EH (cell line): ENCODE data around the gene DCST2.

Experiments
- DNase-seq: peaks from one replicate; pipeline ENCODE4 v3.0.0-alpha.2; 2015; ENCODE audit warnings: low read depth

The DCST2 gene

GRCh38 chr1:155010211-155010918, 23.2 kb downstream of the DCST2 start:
- DNase-seq = no peak

GRCh38 chr1:155009742-155010141, 23.8 kb downstream of the DCST2 start:
- no peak for DNase-seq

GRCh38 chr1:155009221-155009711, 24.3 kb downstream of the DCST2 start:
- DNase-seq = no peak

- DNase-seq = no peak
Measured at GRCh38 chr1:155008015-155008941, 25.3 kb downstream of the DCST2 start.

GRCh38 chr1:155007251-155007828, 26.2 kb downstream of the DCST2 start:
- no peak for DNase-seq

- peak; percentile 48 for DNase-seq
Measured at GRCh38 chr1:155006601-155007101, 26.9 kb downstream of the DCST2 start.

GRCh38 chr1:155005076-155006011, 28.2 kb downstream of the DCST2 start:
- no peak for DNase-seq

GRCh38 chr1:155004352-155005075, 29.1 kb downstream of the DCST2 start:
- no peak for DNase-seq

- DNase-seq = peak; percentile 71
Measured at GRCh38 chr1:155003766-155004351, 29.7 kb downstream of the DCST2 start.

- DNase-seq = peak; percentile 21
Measured at GRCh38 chr1:155003227-155003765, 30.3 kb downstream of the DCST2 start.

GRCh38 chr1:155002464-155003226, 30.9 kb downstream of the DCST2 start, which contains the start of gene ZBTB7B:
Gene ZBTB7B (plus strand): TSS chr1:155002802. CDS start chr1:155014661, 11,859 bp downstream.
- DNase-seq = peak; percentile 46

- DNase-seq = peak; percentile 99
Measured at GRCh38 chr1:155001675-155002463, 31.7 kb downstream of the DCST2 start.

- DNase-seq = no peak
Measured at GRCh38 chr1:155001425-155001674, 32.2 kb downstream of the DCST2 start.

- peak; percentile 83 for DNase-seq
Measured at GRCh38 chr1:155000726-155001424, 32.7 kb downstream of the DCST2 start.

- no peak for DNase-seq
Measured at GRCh38 chr1:155000411-155000725, 33.2 kb downstream of the DCST2 start.

- DNase-seq = no peak
Measured at GRCh38 chr1:154999571-155000410, 33.8 kb downstream of the DCST2 start.
